ENCODE data around the gene NMT1. TPM values are rescaled to one million over a fixed set of nuclear protein-coding genes. Genes with fewer than 3 reads are reported as not detected.

The NMT1 gene
- total RNA-seq, 1 experiment from 2014 or later = 111 TPM

GRCh38 chr17:45029758-45030423 lies 31.2 kb upstream of the NMT1 start:
- Histone ChIP-seq H3K4me3 (ENCODE audit: insufficient read depth, low read depth, low read length) (no peak overlapping the region), H3K27me3 (ENCODE audit: control insufficient read depth, insufficient read depth, low read length) (no peaks in the 10 kb centered on the region), H3K36me3 (replicated peaks; ENCODE audit: control insufficient read depth, insufficient read depth, low read length) (peaks cover 35% of the 10 kb centered on the region)
- no peak for DNase-seq

GRCh38 chr17:45030733-45031132 lies 30.4 kb upstream of the NMT1 start:
- no peaks in the 10 kb centered on the region for H3K27me3 ChIP-seq (ENCODE audit: control insufficient read depth, insufficient read depth, low read length)
- peaks cover 35% of the 10 kb centered on the region for H3K36me3 ChIP-seq (replicated peaks; ENCODE audit: control insufficient read depth, insufficient read depth, low read length)
- DNase-seq = no peak
- H3K4me3 ChIP-seq (ENCODE audit: insufficient read depth, low read depth, low read length) = no peak overlapping the region

DNA sequence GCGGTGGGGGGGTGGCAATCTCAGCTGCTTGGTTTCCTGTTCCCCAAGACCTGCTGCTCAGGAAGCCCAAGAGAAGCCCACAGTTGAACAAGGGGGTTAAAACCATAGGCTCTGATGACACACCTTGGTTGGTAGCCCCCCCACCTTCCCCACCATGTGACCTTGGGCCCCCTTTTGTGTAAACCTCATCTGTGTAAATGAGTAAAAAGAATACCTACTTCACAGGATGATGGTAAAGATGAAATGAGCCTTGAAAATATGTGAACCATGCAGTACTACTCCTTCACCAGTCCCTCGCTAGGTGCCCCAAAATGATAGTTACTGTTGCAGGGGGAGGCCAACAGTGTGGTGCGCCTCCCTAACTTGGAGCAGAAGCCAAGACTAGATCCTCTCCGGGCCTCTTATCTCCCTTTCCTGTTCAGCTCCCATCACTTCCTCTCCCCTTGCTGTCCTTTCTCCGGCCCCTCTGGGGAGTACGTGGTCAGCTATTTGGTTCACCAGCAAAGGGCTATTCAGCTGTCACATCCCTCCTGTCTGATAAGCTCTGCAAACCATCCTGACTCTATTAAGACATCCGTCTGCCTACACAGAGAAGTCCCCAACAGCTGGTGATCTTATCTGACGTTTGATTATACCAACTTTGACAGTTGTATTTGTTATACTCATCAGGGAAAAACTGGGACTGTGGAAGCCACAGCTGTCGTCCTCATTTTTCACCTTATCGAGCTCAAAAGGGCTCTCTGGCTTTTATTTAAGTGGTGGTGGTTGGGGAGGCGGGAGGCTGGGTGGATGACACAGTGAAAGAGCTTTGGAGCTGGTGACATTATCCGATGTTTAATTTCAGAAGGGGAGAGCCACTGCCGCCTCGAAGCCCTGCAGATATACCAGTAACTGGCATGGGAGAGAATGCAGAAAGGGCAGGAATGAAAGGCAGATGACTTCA lies 29.6 kb upstream of the NMT1 start:
- H3K27me3 ChIP-seq (ENCODE audit: control insufficient read depth, insufficient read depth, low read length) = no peaks in the 10 kb centered on the region
- DNase-seq = no peak
- H3K4me3 ChIP-seq (ENCODE audit: insufficient read depth, low read depth, low read length) = no peak overlapping the region
- peaks cover 35% of the 10 kb centered on the region for H3K36me3 ChIP-seq (replicated peaks; ENCODE audit: control insufficient read depth, insufficient read depth, low read length)

DNA sequence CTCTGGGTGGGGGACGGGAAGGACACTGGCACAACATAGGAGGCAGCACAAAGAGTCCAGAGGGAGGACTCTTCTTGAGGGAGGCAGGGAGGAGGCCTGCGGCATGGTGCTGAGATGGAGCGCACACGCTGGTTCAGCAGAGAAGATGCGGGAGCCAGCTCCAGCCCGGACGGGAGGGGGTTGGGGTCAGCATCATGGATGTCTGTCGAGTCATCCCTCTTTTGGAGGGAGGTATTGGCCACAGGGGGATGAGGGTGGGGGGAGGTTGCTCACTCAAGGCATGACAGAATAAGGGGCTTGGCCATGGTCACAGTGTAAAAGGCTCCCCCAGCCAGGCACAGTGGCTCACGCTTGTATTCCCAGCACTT lies 29.0 kb upstream of the NMT1 start:
- DNase-seq = no peak
- Histone ChIP-seq H3K36me3 (replicated peaks; ENCODE audit: control insufficient read depth, insufficient read depth, low read length) (peaks cover 32% of the 10 kb centered on the region), H3K4me3 (ENCODE audit: insufficient read depth, low read depth, low read length) (no peak overlapping the region), H3K27me3 (ENCODE audit: control insufficient read depth, insufficient read depth, low read length) (no peaks in the 10 kb centered on the region)

DNA sequence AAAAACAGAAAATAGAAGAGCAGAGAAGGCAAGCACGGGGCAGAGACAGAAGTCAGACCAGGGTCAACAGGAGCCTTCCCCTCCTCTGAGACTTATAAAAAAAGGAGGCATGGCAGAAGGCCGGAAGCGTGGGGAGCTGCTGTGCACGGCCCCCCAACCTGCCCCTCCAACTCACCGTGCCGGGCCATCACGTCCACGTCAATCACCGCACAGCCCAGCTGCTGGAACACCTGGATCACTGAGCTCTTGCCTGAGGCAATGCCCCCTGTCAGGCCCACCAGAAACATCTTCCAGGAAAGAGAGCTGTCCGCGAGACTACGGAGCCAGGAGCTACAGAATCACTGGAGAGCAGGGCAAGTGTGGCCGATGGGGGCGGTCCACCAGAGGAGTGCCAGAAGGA lies 26.5 kb upstream of the NMT1 start:
- H3K36me3 ChIP-seq (replicated peaks; ENCODE audit: control insufficient read depth, insufficient read depth, low read length) = peaks cover 25% of the 10 kb centered on the region
- H3K27me3 ChIP-seq (ENCODE audit: control insufficient read depth, insufficient read depth, low read length) = no peaks in the 10 kb centered on the region
- no peak overlapping the region for H3K4me3 ChIP-seq (ENCODE audit: insufficient read depth, low read depth, low read length)
- DNase-seq = no peak

- Histone ChIP-seq H3K27me3 (ENCODE audit: control insufficient read depth, insufficient read depth, low read length) (no peaks in the 10 kb centered on the region), H3K36me3 (replicated peaks; ENCODE audit: control insufficient read depth, insufficient read depth, low read length) (peaks cover 18% of the 10 kb centered on the region), H3K4me3 (ENCODE audit: insufficient read depth, low read depth, low read length) (no peak overlapping the region)
- DNase-seq = no peak
Observed at GRCh38 chr17:45035848-45036247, 25.3 kb upstream of the NMT1 start.

DNA sequence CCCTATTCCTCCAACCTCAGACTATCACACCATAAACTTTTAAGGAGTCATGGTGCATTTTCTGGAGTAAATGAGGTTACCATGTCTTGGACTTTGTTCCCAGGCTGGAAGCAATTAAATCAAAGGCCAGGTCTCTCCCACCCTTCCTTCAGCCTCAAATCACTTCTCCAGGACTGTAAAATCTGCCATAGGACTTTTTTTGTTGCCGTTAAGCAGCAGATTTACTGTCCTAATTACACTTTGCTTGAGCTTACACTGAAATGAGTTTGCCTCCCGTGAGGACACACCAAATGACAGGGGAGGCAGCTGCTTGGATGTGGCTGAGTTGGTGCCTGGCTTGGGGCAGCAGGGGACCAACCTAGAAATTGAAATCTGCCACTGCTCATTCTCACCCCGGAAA lies 24.4 kb upstream of the NMT1 start:
- H3K4me3 ChIP-seq (ENCODE audit: insufficient read depth, low read depth, low read length) = no peak overlapping the region
- DNase-seq = no peak
- peaks cover 13% of the 10 kb centered on the region for H3K36me3 ChIP-seq (replicated peaks; ENCODE audit: control insufficient read depth, insufficient read depth, low read length)
- no peaks in the 10 kb centered on the region for H3K27me3 ChIP-seq (ENCODE audit: control insufficient read depth, insufficient read depth, low read length)

GRCh38 chr17:45038728-45039634 lies 22.1 kb upstream of the NMT1 start:
- peaks cover 3% of the 10 kb centered on the region for H3K36me3 ChIP-seq (replicated peaks; ENCODE audit: control insufficient read depth, insufficient read depth, low read length)
- no peak overlapping the region for H3K4me3 ChIP-seq (ENCODE audit: insufficient read depth, low read depth, low read length)
- no peaks in the 10 kb centered on the region for H3K27me3 ChIP-seq (ENCODE audit: control insufficient read depth, insufficient read depth, low read length)
- no peak for DNase-seq

- DNase-seq = peak; percentile 93
- Histone ChIP-seq H3K27me3 (ENCODE audit: control insufficient read depth, insufficient read depth, low read length) (no peaks in the 10 kb centered on the region), H3K4me3 (ENCODE audit: insufficient read depth, low read depth, low read length) (no peak overlapping the region), H3K36me3 (replicated peaks; ENCODE audit: control insufficient read depth, insufficient read depth, low read length) (no peaks in the 10 kb centered on the region; the same call in 1 of the 2 replicates)
Observed at GRCh38 chr17:45040459-45040858, 20.7 kb upstream of the NMT1 start.

GRCh38 chr17:45042346-45043120 lies 18.6 kb upstream of the NMT1 start:
- no peaks in the 10 kb centered on the region for H3K36me3 ChIP-seq (replicated peaks; ENCODE audit: control insufficient read depth, insufficient read depth, low read length)
- peak; percentile 49 for DNase-seq
- H3K4me3 ChIP-seq (ENCODE audit: insufficient read depth, low read depth, low read length) = no peak overlapping the region
- no peaks in the 10 kb centered on the region for H3K27me3 ChIP-seq (ENCODE audit: control insufficient read depth, insufficient read depth, low read length)

DNA sequence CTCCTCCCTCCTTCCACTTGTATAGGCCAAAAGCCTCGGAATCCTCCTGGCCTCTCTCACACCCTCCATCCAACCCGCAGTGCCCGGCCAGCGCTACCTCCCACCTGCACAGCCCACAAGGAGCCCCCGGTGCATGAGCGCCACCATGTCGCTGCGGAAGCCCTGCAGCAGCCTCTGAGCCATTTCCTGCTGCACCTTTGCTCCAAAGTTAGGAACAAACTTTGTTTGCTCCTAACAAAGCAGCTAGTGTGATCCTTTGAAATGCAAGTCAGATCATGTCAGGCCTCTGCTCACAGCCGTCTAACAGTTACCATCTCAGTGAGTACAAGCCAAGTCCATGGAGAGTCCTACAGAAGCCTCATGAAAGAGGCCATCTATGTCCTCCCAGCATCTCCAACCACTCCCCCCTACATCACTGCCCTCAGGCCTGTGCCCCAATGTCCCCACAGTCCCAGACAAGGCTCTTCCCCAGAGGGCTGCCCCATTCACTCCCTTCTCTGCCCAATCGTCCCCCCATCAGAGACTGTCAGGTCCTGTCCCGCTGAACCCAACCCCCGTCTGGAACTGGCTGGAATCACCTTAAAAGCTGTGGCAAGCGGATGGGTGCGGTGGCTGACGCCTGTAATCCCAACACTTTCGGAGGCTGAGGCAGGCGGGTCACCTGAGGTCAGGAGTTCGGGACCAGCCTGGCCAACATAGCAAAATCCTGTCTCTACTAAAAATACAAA lies 17.1 kb upstream of the NMT1 start:
- no peaks in the 10 kb centered on the region for H3K27me3 ChIP-seq (ENCODE audit: control insufficient read depth, insufficient read depth, low read length)
- H3K4me3 ChIP-seq (ENCODE audit: insufficient read depth, low read depth, low read length) = no peak overlapping the region
- peak; percentile 41 for DNase-seq
- no peaks in the 10 kb centered on the region; the same call in 1 of the 2 replicates for H3K36me3 ChIP-seq (replicated peaks; ENCODE audit: control insufficient read depth, insufficient read depth, low read length)

- Histone ChIP-seq H3K36me3 (replicated peaks; ENCODE audit: control insufficient read depth, insufficient read depth, low read length) (no peaks in the 10 kb centered on the region; the same call in 1 of the 2 replicates), H3K4me3 (ENCODE audit: insufficient read depth, low read depth, low read length) (no peak overlapping the region), H3K27me3 (ENCODE audit: control insufficient read depth, insufficient read depth, low read length) (no peaks in the 10 kb centered on the region)
- no peak for DNase-seq
Observed at GRCh38 chr17:45046537-45047125, 14.5 kb upstream of the NMT1 start.

Measured in H7 (cell line).